H1 (cell line): ENCODE data around the gene GCGR. TPM values are rescaled to one million over a fixed set of nuclear protein-coding genes. Genes with fewer than 3 reads are reported as not detected.
A peak's percentile ranks its signal among the peaks of the same experiment; 100 is the strongest.

ENCODE experiments used
- CTCF ChIA-PET: fragments of 300-600 bp; sonication (Branson Sonifier 250); formaldehyde crosslinking; loops from one replicate; lab custom pipeline; 2021; ENCODE audit not compliant: partially characterized antibody; lab: Charles Lee
- POLR2A ChIA-PET: fragments of 300-600 bp; sonication (Branson Sonifier 250); formaldehyde crosslinking; loops from one replicate; lab custom pipeline; 2021; ENCODE audit warnings: inconsistent platforms; ENCODE audit not compliant: partially characterized antibody; lab: Charles Lee
- DNase-seq, 2 experiments: peaks; one replicate each; pipeline versions ENCODE4 v3.0.0 to v3.0.0-alpha.2; 2010 to 2022; ENCODE audit warnings: low spot score in 2 of 2, low read depth in 1 of 2, mixed read lengths in 1 of 2
- FAIRE-seq: peaks from 2 replicates; lab custom pipeline; 2011; peaks lifted over from hg19 to GRCh38; lab: Jason Lieb, UNC
- H2AFZ ChIP-seq: 2 replicates; pipeline ENCODE4 v1.8.1; 2012; ENCODE audit warnings: low read length, inconsistent platforms
- H2AK5ac ChIP-seq: 2 replicates; pipeline ENCODE4 v1.6.1; 2013; ENCODE audit warnings: low read depth, low read length
- H2BK120ac ChIP-seq: replicated peaks from 2 replicates; pipeline ENCODE3; 2013; ENCODE audit warnings: low read depth, low read length, inconsistent platforms
- H2BK12ac ChIP-seq: 2 replicates; pipeline ENCODE4 v1.6.1; 2013; ENCODE audit warnings: low read depth, low read length
- H2BK15ac ChIP-seq: 2 replicates; pipeline ENCODE4 v1.6.1; 2013; ENCODE audit warnings: low read length
- H2BK20ac ChIP-seq: 2 replicates; pipeline ENCODE4 v1.6.1; 2013; ENCODE audit warnings: low read length
- H2BK5ac ChIP-seq: 2 replicates; pipeline ENCODE4 v1.6.1; 2013; ENCODE audit warnings: low read depth, low read length
- H3K14ac ChIP-seq: 2 replicates; pipeline ENCODE4 v1.6.1; 2013; ENCODE audit warnings: inconsistent platforms; ENCODE audit not compliant: insufficient read length
- H3K18ac ChIP-seq: 2 replicates; pipeline ENCODE4 v1.6.1; 2013; ENCODE audit warnings: low read length; ENCODE audit errors: extremely low read depth
- H3K23ac ChIP-seq: 2 replicates; pipeline ENCODE4 v1.6.1; 2013; ENCODE audit warnings: inconsistent platforms; ENCODE audit not compliant: insufficient read length
- H3K23me2 ChIP-seq: 2 replicates; pipeline ENCODE4 v1.6.1; 2013; ENCODE audit warnings: low read depth, low read length
- H3K27ac ChIP-seq: 2 replicates; pipeline ENCODE4 v1.6.1; 2011; ENCODE audit warnings: low read depth, low read length, inconsistent platforms
- H3K27me3 ChIP-seq, 4 experiments: replicated peaks in 1 of 4; 1 replicate in 1 of 4; 2 replicates in 3 of 4; pipeline versions ENCODE4 v1.6.1 to v1.8.1; 2011 to 2013; ENCODE audit warnings: low read length in 3 of 4, mild to moderate bottlenecking in 3 of 4, inconsistent platforms in 2 of 4, mixed read lengths in 2 of 4, moderate library complexity in 1 of 4; ENCODE audit not compliant: control insufficient read depth in 3 of 4, insufficient read depth in 3 of 4; ENCODE audit errors: extremely low read depth in 1 of 4
- H3K36me3 ChIP-seq, 4 experiments: 2 replicates each; pipeline versions ENCODE4 v1.6.1 to v1.8.1; 2011 to 2013; ENCODE audit warnings: mild to moderate bottlenecking in 4 of 4, low read length in 3 of 4, moderate library complexity in 2 of 4, control low read depth in 1 of 4, inconsistent platforms in 1 of 4; ENCODE audit not compliant: insufficient read depth in 4 of 4, control insufficient read depth in 2 of 4
- H3K4ac ChIP-seq: replicated peaks from 2 replicates; pipeline ENCODE3; 2013; ENCODE audit warnings: low read length, low read depth, mixed read lengths, inconsistent platforms; ENCODE audit not compliant: insufficient read length
- H3K4me1 ChIP-seq, 4 experiments: replicated peaks in 1 of 4; 1 replicate in 1 of 4; 2 replicates in 3 of 4; pipeline versions ENCODE4 v1.6.1 to v1.8.1; 2011 to 2013; ENCODE audit warnings: low read length in 3 of 4, inconsistent platforms in 2 of 4, mixed read lengths in 1 of 4; ENCODE audit not compliant: insufficient read depth in 4 of 4, control insufficient read depth in 3 of 4
- H3K4me2 ChIP-seq, 2 experiments: 2 replicates each; pipeline versions ENCODE4 v1.6.1 to v1.8.1; 2011 to 2013; ENCODE audit warnings: low read depth in 2 of 2, low read length in 2 of 2, control low read depth in 1 of 2, inconsistent platforms in 1 of 2, mild to moderate bottlenecking in 1 of 2; ENCODE audit not compliant: insufficient read depth in 1 of 2
- H3K4me3 ChIP-seq, 4 experiments: fragments of 200-600, 300-600 bp in 1 of 4; sonication (generic), shearing (Covaris generic), sonication (Bioruptor Twin) in 1 of 4; 2 replicates each; pipeline versions ENCODE4 v1.5.1 to v1.8.1; 2011 to 2016; ENCODE audit warnings: low read length in 4 of 4, low read depth in 3 of 4, control low read depth in 2 of 4, inconsistent platforms in 2 of 4, mild to moderate bottlenecking in 2 of 4, mixed read lengths in 1 of 4, moderate library complexity in 1 of 4; ENCODE audit not compliant: insufficient read depth in 2 of 4; ENCODE audit errors: extremely low read depth in 1 of 4
- H3K56ac ChIP-seq: replicated peaks from 2 replicates; pipeline ENCODE3; 2013; ENCODE audit warnings: low read depth, mild to moderate bottlenecking, mixed read lengths, low read length, inconsistent platforms; ENCODE audit not compliant: insufficient read length
- H3K79me1 ChIP-seq: 2 replicates; pipeline ENCODE4 v1.6.1; 2013; ENCODE audit warnings: low read depth, low read length, control low read depth
- H3K79me2 ChIP-seq, 2 experiments: 2 replicates each; pipeline versions ENCODE4 v1.6.1 to v1.8.1; 2012 to 2013; ENCODE audit warnings: low read length in 2 of 2, mild to moderate bottlenecking in 2 of 2, inconsistent platforms in 1 of 2; ENCODE audit not compliant: insufficient read depth in 2 of 2, control insufficient read depth in 1 of 2
- H3K9ac ChIP-seq, 4 experiments: replicated peaks in 1 of 4; 1 replicate in 1 of 4; 2 replicates in 3 of 4; pipeline versions ENCODE4 v1.6.1 to v1.8.1; 2011 to 2013; ENCODE audit warnings: low read depth in 3 of 4, low read length in 3 of 4, control low read depth in 2 of 4, mild to moderate bottlenecking in 2 of 4, moderate library complexity in 2 of 4, inconsistent platforms in 1 of 4; ENCODE audit errors: extremely low read depth in 1 of 4
- H3K9me3 ChIP-seq, 2 experiments: 2 replicates each; pipeline versions ENCODE4 v1.6.1 to v1.8.1; 2012 to 2013; ENCODE audit warnings: mild to moderate bottlenecking in 2 of 2, moderate library complexity in 2 of 2, control low read depth in 1 of 2, inconsistent platforms in 1 of 2, low read depth in 1 of 2, low read length in 1 of 2, mixed read lengths in 1 of 2; ENCODE audit not compliant: insufficient read depth in 2 of 2
- H4K20me1 ChIP-seq, 2 experiments: replicated peaks in 1 of 2; 2 replicates each; pipeline versions ENCODE3 to v1.8.1; 2011 to 2013; ENCODE audit warnings: inconsistent platforms in 2 of 2, low read length in 2 of 2, mild to moderate bottlenecking in 1 of 2; ENCODE audit not compliant: insufficient read depth in 2 of 2, control insufficient read depth in 1 of 2
- H4K5ac ChIP-seq: 2 replicates; pipeline ENCODE4 v1.6.1; 2013; ENCODE audit warnings: low read length, low read depth, mixed read lengths, inconsistent platforms; ENCODE audit not compliant: insufficient read length
- H4K8ac ChIP-seq: 2 replicates; pipeline ENCODE4 v1.8.0; 2013; ENCODE audit warnings: mild to moderate bottlenecking, moderate library complexity, low read length, inconsistent platforms; ENCODE audit not compliant: insufficient read depth; ENCODE audit errors: extremely low read depth
- H4K91ac ChIP-seq: replicated peaks from 2 replicates; pipeline ENCODE3; 2013; ENCODE audit warnings: low read length, mixed read lengths, inconsistent platforms; ENCODE audit not compliant: insufficient read length
- NRF1 ChIP-seq: IDR thresholded peaks from 2 replicates; pipeline ENCODE4 v1.6.1; 2011; ENCODE audit warnings: mild to moderate bottlenecking, low read depth, low read length, improper control_type of control experiment
- POU5F1 ChIP-seq: IDR thresholded peaks from 2 replicates; pipeline ENCODE4 v1.6.1; 2011; ENCODE audit warnings: low read depth, mild to moderate bottlenecking, low read length, moderate library complexity
- RXRA ChIP-seq: IDR thresholded peaks from 2 replicates; pipeline ENCODE4 v1.6.1; 2011; ENCODE audit warnings: low read depth, mild to moderate bottlenecking, low read length, moderate library complexity; ENCODE audit not compliant: insufficient read depth
- WGBS, 2 experiments: shearing (Covaris generic) in 1 of 2; methylation state at CpG; one replicate each; pipeline versions ENCODE4 v1.1.6 to v1.1.7; 2013 to 2015; ENCODE audit warnings: low lambda C conversion rate in 2 of 2, mixed read lengths in 2 of 2, inconsistent platforms in 1 of 2, low coverage in 1 of 2, missing lambda C conversion rate in 1 of 2; ENCODE audit not compliant: insufficient replicate concordance in 2 of 2, insufficient coverage in 1 of 2, insufficient read length in 1 of 2; ENCODE audit errors: extremely low coverage in 1 of 2, missing lambda C conversion rate in 1 of 2; 5-methylcytosine and 5-hydroxymethylcytosine counted together
- polyA plus RNA-seq, 7 experiments: library from polyadenylated mRNA; depleted of rRNA in 3 of 7; stranded (reverse) in 5 of 7; unstranded in 2 of 7; fragments of >200 nt in 5 of 7; fragments of 200-250 nt in 2 of 7; gene quantifications; 1 replicate in 5 of 7; 2 replicates in 1 of 7; 4 replicates in 1 of 7; pipeline versions ENCODE4 v1.2.1 to v1.2.3, GENCODE V29; 2011 to 2013; ENCODE audit warnings: missing spikeins in 2 of 7, mixed read lengths in 2 of 7
- total RNA-seq: library from RNA; stranded (reverse); fragmentation: NEBNext Ultra II Directional; extraction: Animal tissue kit (Norgen Biotek cat#: 25700); gene quantifications from 2 replicates; pipeline ENCODE4 v1.2.1, GENCODE V29; 2021

GCGR gene
- total and polyA plus RNA-seq, 2 of the 8 experiments (the other 6 are each of a cell fraction or from before 2014, with no cell fraction given) = 0.44 to 0.56 TPM

GRCh38 chr17:81833921-81834830 is 30.2 kb downstream of the GCGR start:
- Histone ChIP-seq H2AK5ac (peak overlapping the region; percentile 75; the same call in 1 of the 2 replicates), H4K5ac (peak overlapping the region; percentile 83), H4K91ac (peak overlapping the region; percentile 91), H2AFZ (no peak overlapping the region), H2BK12ac (peak overlapping the region; percentile 75; the same call in 1 of the 2 replicates), H3K14ac (peak overlapping the region; percentile 54), H3K36me3 (no peaks in the 10 kb centered on the region; a peak in 1 of 8 replicates), H3K4me1 (peaks cover 0 to 15% (median 8%) of the 10 kb centered on the region in 4 experiments; a peak in 4 of 7 replicates), H3K23ac (no peak overlapping the region), H3K27me3 (0 out of 7 replicates have a peak, but pooled peaks cover 0 to 2% (median 0%) of the 10 kb centered on the region in 4 experiments), H3K27ac (peak overlapping the region; percentile 83), H4K20me1 (peaks cover 0 to 12% of the 10 kb centered on the region in 2 experiments), H3K23me2 (peaks cover 8% of the 10 kb centered on the region), H3K4me3 (peak overlapping the region; percentile 81 to 88 (median 85)), H3K79me2 (peaks cover 0 to 15% of the 10 kb centered on the region in 2 experiments; a peak in 1 of 4 replicates), H3K18ac (peak overlapping the region; percentile 71), H2BK5ac (peak overlapping the region; percentile 86), H3K9ac (peak overlapping the region; percentile 80 to 93 (median 86)), H3K9me3 (no peaks in the 10 kb centered on the region), H2BK120ac (peak overlapping the region; percentile 33), H4K8ac (peak overlapping the region; percentile 98), H3K4me2 (peak overlapping the region; percentile 94 to 95), H2BK15ac (0 out of 2 replicates have a peak overlapping the region, but pooled peaks have one; percentile 88), H3K56ac (peak overlapping the region; percentile 96), H2BK20ac (no peak overlapping the region), H3K4ac (peak overlapping the region; percentile 90), H3K79me1 (peaks cover 13% of the 10 kb centered on the region)
- WGBS, 2 experiments = 87% methylated on average over 31 of the region's 31 CpGs; no CpG with 5 or more reads in 1 of the 2 experiments
- ChIA-PET POLR2A (interaction anchor here (0.9 to 5.0 kb wide), 16 partner anchors 9 to 132 kb away, joined by 4 to 37 read pairs (median 6); partner anchors contain the start of genes ARHGDIA and MRPL12), CTCF (interaction anchor here (0.7 to 2.5 kb wide), 8 partner anchors 12 to 168 kb away, joined by 3 to 10 read pairs (median 4); partner anchors contain the start of gene P4HB)
- FAIRE-seq = no peak
- TF ChIP-seq NRF1 (no peak), RXRA (no peak), POU5F1 (no peak)
- DNase-seq = no peak
